IMR-90 (cell line): ENCODE data around the gene C1QL1.

Experiments
- BHLHE40 ChIP-seq: fragments of 150-350 bp; IDR thresholded peaks from 2 replicates; pipeline ENCODE4 v1.6.1; 2016; ENCODE audit warnings: mild to moderate bottlenecking, low read depth, low read length
- CEBPB ChIP-seq: IDR thresholded peaks from 2 replicates; pipeline ENCODE4 v1.6.1; 2012; ENCODE audit warnings: low read depth, low read length, improper control_type of control experiment
- CHD1 ChIP-seq: IDR thresholded peaks from 2 replicates; pipeline ENCODE4 v1.6.1; 2012; ENCODE audit warnings: low read depth, low read length, improper control_type of control experiment
- CTCF ChIP-seq: conservative IDR thresholded peaks from 2 replicates; pipeline ENCODE4 v1.5.1; 2012; ENCODE audit warnings: mild to moderate bottlenecking, low read depth, low read length, improper control_type of control experiment
- MAZ ChIP-seq: IDR thresholded peaks from 2 replicates; pipeline ENCODE4 v1.6.1; 2012; ENCODE audit warnings: low read depth, mild to moderate bottlenecking, low read length, improper control_type of control experiment, moderate library complexity, borderline replicate concordance
- MXI1 ChIP-seq: IDR thresholded peaks from 2 replicates; pipeline ENCODE4 v1.6.1; 2012; ENCODE audit warnings: low read depth, mild to moderate bottlenecking, low read length, moderate library complexity, borderline replicate concordance
- RFX5 ChIP-seq: IDR thresholded peaks from 2 replicates; pipeline ENCODE4 v1.8.0; 2012; ENCODE audit warnings: low read depth, mild to moderate bottlenecking, low read length, moderate library complexity

- TF ChIP-seq CTCF (no peak), MXI1 (no peak), RFX5 (no peak), CEBPB (no peak), MAZ (no peak), CHD1 (no peak), BHLHE40 (no peak)
These were observed 41.1 kb downstream of the C1QL1 start for GRCh38 chr17:44926821-44927525.
